GM21447 (cell line): ENCODE measurements around the gene NINJ1.
"Not testable (repeated sequence)": the region's sequence is repeated elsewhere in the genome, so short reads cannot be mapped to it uniquely, and the experiment has no call there.

ENCODE experiments used
- ATAC-seq: cut with Tn5 transposase; IDR thresholded peaks from one replicate; pipeline ENCODE4 v1.9.1; 2021; ENCODE audit not compliant: unreplicated experiment

The NINJ1 gene

DNA sequence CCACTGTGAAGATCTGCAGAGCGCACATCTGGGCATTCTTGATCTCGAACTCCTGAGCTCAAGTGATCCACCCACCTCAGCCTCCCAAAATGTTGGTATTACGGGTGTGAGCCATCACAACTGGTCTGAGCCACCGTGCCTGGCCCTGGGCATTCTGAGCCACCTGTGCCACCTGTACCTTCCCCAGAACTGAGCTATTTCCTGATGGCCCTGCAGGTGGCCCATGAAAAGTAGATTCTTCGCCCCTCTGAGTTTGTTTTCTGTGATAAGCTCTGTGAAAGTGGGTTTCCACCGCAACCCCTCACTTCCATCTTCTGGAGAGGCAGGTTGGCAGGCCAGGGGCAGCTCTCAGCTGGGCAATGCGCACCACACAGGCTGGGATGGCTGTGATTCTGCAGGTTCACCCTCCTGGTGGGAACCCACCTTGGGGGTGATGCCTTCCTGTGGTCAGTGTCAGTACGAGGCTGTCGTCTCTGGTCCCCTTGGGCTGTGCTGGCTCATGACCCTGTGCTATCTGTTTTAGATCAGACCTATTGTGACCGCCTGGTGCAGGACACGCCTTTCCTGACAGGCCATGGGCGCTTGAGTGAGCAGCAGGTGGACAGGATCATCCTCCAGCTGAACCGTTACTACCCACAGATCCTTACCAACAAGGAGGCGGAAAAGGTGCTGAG is 26.8 kb downstream of the NINJ1 start:
- ATAC-seq = no peak

GRCh38 chr9:93105620-93106019 is 28.4 kb downstream of the NINJ1 start:
- no peak for ATAC-seq

- ATAC-seq = not testable (repeated sequence)
Measured at GRCh38 chr9:93101086-93101485, 33.0 kb downstream of the NINJ1 start.

GRCh38 chr9:93100276-93100636 is 33.8 kb downstream of the NINJ1 start:
- no peak for ATAC-seq

- ATAC-seq = no peak
Measured at GRCh38 chr9:93099551-93100275, 34.3 kb downstream of the NINJ1 start.

- ATAC-seq = no peak
Measured at GRCh38 chr9:93098236-93098946, 35.7 kb downstream of the NINJ1 start.

- no peak for ATAC-seq
Measured at GRCh38 chr9:93097511-93098201, 36.4 kb downstream of the NINJ1 start.

DNA sequence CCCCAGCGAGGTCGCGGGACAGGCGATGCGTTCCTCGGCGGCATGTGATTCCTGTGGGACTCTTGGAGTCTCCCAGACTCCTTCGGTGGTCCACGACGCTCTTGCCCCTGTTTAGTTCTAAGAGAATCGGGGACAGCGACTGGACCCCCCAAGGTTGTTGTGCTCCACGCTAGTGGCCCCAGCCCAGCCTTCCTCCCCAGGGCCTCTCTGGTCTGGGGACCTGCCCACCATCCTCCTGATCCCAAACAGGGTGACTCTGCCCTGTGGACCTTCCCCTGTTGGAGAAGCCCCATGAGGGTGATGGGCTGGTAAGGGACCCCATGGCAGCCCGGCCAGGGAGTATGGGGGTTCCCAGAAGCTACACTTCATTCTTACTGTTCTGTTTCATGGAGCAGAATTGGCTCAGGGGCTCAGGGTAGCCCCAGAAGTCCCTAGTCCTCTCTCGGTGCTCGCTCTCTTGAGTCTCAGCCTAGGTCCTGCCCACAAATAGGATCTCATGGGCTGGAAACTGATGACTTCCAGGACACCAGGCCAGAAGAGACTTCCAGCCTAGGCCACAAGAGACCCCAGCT is 37.2 kb downstream of the NINJ1 start:
- no peak for ATAC-seq

DNA sequence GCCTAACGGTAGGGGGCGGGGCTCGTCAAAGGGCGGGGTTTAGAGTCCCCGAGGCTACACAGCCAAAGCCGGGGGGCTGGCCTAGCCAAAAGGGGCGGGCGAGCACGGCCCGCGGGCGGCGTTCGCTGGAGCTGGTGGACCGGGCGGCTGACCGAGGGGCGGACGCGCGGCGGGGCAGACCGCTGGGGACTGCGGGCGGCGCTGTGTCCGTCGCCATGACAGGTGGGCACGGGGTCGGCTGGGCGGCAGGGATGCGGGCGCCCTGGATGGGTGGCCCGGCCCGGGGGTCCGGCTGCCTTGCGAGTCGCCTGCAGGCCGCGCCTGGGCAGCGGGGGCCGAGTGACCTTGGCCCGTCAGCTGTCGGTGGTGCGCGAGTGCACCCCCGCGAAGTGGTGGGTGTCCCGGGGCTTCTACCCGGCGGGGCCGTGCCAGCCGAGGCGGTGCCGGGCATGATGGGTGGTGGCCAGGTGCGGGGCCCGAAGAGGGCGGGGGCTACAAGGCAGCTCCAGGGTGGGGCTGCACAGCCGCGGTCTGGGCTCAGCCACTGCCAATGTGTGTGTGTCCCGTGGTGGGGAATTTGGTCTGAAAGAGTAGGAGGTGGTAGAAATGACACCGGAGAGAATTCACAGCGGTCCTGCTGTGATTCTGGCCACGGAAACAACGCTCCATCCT is 37.8 kb downstream of the NINJ1 start, which contains the start of gene CARD19:
Gene CARD19, plus strand, starts transcription at position 87 of the 672 bp plus-strand sequence. Its CDS starts 129 bp downstream, at position 216.
- peak; percentile 35 for ATAC-seq

- ATAC-seq = peak; percentile 46
Measured at GRCh38 chr9:93095205-93096130, 38.6 kb downstream of the NINJ1 start.

GRCh38 chr9:93094658-93095204 is 39.3 kb downstream of the NINJ1 start:
- ATAC-seq = peak; percentile 22

- no peak for ATAC-seq
Measured at GRCh38 chr9:93093877-93094657, 40.0 kb downstream of the NINJ1 start.

DNA sequence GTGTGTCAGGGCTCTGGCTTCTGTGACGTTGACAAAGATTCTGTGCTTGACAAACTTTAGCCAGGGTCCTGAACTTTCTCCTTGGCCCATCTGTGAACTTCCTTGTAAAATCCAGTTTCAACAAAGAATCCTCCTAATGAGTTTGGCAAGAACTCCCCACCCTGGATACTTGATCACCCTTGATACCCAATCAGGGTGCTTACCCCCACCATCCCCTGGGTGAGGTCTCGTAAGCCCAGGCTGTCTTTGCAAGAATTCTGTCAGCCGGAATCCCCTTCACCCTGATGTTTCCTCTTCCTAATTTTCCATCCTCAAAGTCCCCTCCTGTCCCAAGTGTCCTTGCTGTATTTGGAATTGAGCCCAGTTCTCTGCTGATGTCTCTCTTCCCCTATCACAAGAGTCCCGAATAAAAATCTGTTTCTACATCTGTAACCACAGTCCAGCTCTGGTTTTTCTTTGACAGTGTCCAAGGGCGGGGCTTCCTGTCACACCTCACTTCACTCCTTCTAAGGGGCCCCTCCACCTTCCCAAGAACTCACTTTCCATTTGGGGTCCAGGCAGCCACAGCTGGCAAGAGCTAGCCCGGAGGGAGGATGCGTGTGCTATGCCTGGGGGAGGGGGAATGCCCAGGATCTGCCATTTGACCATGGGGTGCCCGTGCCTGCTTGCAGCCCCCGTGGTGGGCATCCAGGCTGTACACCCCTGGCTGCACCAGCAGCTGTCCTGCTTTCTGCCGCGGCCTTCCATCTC is 40.7 kb downstream of the NINJ1 start:
- ATAC-seq = no peak

GRCh38 chr9:93092251-93092991 is 41.6 kb downstream of the NINJ1 start:
- no peak for ATAC-seq

- ATAC-seq = no peak
Measured at GRCh38 chr9:93091453-93092081, 42.5 kb downstream of the NINJ1 start.

DNA sequence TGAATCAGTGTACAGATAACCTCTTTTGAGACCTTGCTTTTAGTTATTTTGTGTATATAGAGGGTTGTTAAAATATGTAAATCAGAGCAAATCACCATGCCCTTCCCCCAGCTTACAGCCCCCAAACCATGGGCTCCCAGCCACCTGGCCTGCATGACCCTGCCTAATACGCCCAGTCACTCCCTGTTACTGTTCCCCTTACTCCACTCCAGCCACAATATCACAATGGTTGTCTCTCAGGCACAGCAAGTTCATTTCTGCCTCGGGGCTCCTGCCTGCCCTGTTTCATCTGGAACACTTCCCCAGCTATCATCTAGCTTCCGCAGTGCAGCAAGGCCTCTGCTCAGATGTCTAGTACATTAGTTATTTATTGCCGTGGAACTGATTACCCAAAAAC is 43.0 kb downstream of the NINJ1 start:
- ATAC-seq = no peak
